Hematopoietic multipotent progenitor cell treated with erythropoietin and hydrocortisone succinate and interleukin-3 and kit ligand, for 6 days (in vitro differentiated cells): Measurements from ENCODE around the gene MYLIP.

ENCODE experiments used
- DNase-seq: peaks from one replicate; pipeline ENCODE4 v3.0.0-alpha.2; 2015

MYLIP gene

GRCh38 chr6:16177881-16178280 lies 49.0 kb downstream of the MYLIP start:
- DNase-seq = no peak

GRCh38 chr6:16178351-16178750 lies 49.5 kb downstream of the MYLIP start:
- no peak for DNase-seq

DNA sequence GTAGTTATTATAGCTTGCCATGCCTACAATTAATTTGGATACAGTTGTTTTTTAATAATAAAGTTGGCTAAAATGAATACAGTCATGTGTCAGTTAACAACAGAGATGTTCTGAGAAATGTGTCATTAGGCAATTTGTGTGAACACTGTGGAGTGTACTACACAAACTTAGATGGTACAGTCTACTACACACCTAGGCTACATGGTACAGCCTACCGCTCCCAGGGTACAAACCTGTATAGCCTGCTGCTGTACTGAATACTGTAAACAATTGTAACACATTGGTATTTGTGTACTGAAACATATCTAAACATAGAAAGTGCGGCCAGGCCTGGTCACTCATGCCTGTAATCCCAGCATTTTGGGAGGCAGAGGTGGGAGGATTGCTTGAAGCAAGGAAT lies 50.2 kb downstream of the MYLIP start:
- DNase-seq = no peak

- peak; percentile 45 for DNase-seq
Observed at GRCh38 chr6:16179970-16180431, 51.1 kb downstream of the MYLIP start.

- no peak for DNase-seq
Observed at GRCh38 chr6:16180696-16181438, 52.0 kb downstream of the MYLIP start.

DNA sequence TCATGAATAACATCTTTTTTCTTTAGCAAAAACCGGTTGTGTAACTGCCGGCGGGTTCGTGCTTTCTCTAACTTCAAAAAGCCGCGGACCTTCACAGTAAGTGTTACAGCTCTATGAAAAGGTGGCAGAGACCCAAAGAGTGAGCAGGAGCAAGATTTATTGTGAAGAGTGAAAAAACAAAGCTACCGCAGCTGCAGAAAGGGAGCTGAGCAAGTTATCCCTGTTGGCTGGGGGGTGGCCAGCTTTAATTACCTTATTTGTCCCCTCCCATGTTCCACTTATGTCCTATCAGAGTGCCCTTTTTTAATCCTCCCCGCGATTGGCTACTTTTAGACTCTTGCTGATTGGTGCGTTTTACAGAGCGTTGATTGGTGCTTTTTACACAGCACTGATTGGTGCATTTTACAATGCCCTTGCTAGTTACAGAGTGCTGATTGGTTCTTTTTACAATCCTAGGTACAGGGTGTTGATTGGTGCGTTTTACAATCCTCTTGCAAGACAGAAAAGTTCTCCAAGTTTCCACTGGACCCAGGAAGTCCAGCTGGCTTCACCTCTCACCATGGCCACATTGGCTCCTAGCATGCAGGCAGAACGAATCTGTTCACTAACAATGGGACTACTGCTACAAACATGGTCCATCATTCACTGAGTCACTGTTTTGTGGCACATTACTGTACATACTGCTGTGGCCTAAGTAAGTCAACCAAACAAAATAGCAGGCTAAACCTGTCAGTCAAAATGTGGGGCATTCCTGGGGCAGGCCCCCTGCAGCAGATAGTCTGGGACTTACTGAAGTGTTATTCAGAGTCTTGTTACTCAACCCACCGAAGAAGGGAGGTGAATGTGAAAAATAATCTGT lies 52.8 kb downstream of the MYLIP start:
- no peak for DNase-seq

DNA sequence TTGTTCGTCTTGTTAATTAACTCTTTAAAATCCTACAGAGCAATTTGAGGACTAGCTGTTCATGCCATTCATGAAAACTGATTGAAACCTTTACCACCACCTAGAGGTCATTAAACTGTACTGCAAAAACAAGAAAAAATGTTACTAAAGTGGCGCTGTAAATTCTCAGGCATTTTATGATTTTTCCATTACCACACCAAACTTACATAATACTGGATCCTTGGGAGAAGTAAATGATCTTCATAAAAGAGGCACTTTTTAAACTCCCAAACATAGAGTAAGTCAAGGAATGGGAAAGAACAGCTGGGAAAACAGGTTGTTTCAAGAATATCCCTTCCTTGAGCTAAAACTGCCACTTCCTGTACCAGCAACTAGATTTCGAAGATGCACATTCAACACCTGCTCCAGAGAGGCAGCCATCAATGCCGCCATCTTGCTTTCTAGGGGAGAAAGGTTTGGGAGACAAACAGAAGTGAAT lies 54.3 kb downstream of the MYLIP start:
- DNase-seq = peak; percentile 81

- peak; percentile 71 for DNase-seq
Observed at GRCh38 chr6:16184129-16184528, 55.2 kb downstream of the MYLIP start.

- DNase-seq = no peak
Observed at GRCh38 chr6:16184551-16184950, 55.7 kb downstream of the MYLIP start.

DNA sequence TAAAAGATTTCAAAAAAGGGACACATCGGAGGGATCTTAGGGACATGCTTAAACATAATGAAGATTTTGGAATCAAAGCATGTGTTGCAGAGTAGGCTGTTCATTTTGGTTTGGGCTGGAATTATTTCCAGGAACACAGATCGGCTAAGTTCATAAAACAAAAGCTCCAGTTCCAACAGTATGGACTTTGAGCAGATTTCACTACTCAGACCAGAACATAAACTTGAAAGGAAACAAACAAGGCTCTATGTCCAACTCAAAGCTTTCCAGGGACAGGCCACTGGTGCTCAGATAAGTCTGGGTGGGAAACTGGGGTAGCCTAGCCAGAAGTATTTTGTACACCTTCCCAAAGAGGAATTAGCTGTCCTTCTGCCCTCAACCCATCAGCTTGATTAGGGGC lies 58.3 kb downstream of the MYLIP start:
- no peak for DNase-seq

GRCh38 chr6:16190214-16190613 lies 61.3 kb downstream of the MYLIP start:
- no peak for DNase-seq

DNA sequence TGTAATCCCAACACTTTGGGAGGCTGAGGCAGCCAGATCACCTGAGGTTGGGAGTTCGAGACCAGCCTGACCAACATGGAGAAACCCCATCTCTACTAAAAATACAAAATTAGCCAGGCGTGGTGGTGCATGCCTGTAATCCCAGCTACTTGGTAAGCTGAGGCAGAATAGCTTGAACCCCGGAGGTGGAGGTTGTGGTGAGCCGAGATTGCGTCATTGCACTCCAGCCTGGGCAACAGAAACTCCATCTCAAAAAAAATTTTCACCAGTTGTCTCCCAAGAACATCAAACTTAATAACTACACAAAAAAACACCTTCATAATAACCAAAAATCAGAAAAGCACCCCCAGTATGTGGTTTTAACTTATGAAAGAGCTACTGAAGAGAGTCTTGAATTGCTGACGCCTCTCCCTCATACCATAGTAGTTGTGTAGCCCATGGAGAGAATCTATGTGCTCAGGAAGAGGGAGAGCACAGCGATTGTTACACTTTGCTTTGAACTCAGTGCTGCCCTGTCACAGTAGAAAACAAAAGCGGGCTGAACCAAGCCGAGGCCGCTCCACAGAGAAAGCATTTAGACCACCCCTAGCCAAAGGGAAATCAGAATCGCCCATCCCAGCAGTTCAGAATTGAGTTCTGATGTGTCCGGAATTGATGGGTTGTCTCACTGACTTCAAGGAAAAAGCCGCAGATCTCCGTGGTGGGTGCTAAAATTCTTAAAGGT lies 67.5 kb downstream of the MYLIP start:
- no peak for DNase-seq

DNA sequence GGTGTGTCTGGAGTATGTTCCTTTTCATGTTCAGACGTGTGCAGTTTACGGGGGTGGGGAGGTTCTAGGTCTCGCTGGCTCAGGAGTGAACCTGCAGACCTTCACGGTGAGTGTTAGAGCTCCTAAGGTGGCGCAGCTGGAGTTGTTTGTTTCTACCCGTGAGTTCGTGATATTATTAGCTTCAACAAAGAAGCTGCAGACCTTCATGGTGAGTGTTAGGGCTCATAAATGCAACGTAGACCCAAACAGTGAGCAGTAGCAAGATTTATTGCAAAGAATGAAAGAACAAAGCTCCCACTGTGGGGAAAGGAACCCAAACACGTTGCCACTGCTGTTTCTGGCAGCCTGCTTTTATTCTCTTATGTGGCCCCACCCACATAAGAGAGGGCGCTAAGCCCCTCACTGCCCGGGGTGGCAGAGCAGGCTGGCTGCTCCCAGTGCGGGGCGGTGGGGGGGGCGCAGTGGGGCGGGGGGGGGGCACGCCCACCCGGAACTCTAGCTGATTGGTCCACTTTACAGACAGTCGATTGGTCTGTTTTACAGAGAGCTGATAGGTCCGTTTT lies 68.2 kb downstream of the MYLIP start:
- no peak for DNase-seq
